Tibial artery (tissue), 4 donors: ENCODE data around the gene NSMF.

Experiments
- DNase-seq, 2 donors: peaks; one replicate each; pipeline ENCODE4 v3.0.0-alpha.2; 2019
- H3K27ac ChIP-seq, 2 donors: fragments of 200-600 bp; sonication (generic) in 1 of 2; 1 replicate in 1 of 2; 2 replicates in 1 of 2; pipeline ENCODE4 v1.5.1; 2018 to 2019; ENCODE audit warnings: mild to moderate bottlenecking in 1 of 2
- H3K27me3 ChIP-seq, 2 donors: fragments of 200-600 bp; sonication (generic) in 1 of 2; one replicate each; pipeline versions ENCODE4 v1.5.1 to v1.6.0; 2016 to 2019
- H3K36me3 ChIP-seq, 3 donors: fragments of 200-600 bp; sonication (generic) in 2 of 3; one replicate each; pipeline ENCODE4 v1.5.1; 2016 to 2019; ENCODE audit warnings: mild to moderate bottlenecking in 2 of 3
- H3K4me1 ChIP-seq, 4 donors: fragments of 200-600 bp; sonication (generic) in 2 of 4; 1 replicate in 3 of 4; 2 replicates in 1 of 4; pipeline ENCODE4 v1.5.1; 2016 to 2019
- H3K4me3 ChIP-seq, 2 donors: fragments of 200-600 bp; sonication (generic) in 1 of 2; 1 replicate in 1 of 2; 2 replicates in 1 of 2; pipeline ENCODE4 v1.5.1; 2018 to 2019; ENCODE audit warnings: mild to moderate bottlenecking in 2 of 2
- H3K9me3 ChIP-seq, 3 donors: fragments of 200-600 bp; sonication (generic) in 1 of 3; one replicate each; pipeline ENCODE4 v1.5.1; 2016 to 2019
- intact Hi-C: fragments of 100-400 bp; cut with DNase I; formaldehyde crosslinking; loops from one replicate; pipeline ENCODE4 v1.15.0; 2023; ENCODE audit warnings: low total_unique reads
- TF ChIP-seq, protein P1 (sequence below), 2 experiments: fragments of 200-600 bp in 1 of 2; fragments of 450-650 bp in 1 of 2; IDR thresholded peaks; one replicate each; pipeline ENCODE4 v1.5.1; 2017 to 2019; ENCODE audit warnings: antibody characterized with exemption in 2 of 2, mild to moderate bottlenecking in 1 of 2, moderate library complexity in 1 of 2

NSMF gene

DNA sequence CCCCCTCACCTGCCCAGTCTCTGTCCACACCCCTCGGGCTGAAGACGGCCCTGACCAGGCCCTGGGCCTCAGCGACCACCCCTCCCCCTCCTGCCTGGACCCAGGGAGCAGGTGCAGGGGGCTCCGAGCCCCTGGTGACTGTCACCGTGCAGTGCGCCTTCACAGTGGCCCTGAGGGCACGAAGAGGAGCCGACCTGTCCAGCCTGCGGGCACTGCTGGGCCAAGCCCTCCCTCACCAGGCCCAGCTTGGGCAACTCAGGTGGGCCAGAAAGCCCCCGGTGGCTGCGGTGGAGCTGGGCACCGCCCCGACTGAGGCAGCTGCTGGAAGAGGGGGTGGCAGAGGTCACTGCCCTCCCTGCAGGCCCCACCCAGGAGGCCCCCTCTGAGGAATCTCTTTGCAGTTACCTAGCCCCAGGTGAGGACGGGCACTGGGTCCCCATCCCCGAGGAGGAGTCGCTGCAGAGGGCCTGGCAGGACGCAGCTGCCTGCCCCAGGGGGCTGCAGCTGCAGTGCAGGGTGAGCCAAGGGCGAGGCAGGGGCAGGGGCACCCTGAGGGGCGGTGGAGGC lies 25.7 kb downstream of the NSMF start:
- TF ChIP-seq, protein P1, sequence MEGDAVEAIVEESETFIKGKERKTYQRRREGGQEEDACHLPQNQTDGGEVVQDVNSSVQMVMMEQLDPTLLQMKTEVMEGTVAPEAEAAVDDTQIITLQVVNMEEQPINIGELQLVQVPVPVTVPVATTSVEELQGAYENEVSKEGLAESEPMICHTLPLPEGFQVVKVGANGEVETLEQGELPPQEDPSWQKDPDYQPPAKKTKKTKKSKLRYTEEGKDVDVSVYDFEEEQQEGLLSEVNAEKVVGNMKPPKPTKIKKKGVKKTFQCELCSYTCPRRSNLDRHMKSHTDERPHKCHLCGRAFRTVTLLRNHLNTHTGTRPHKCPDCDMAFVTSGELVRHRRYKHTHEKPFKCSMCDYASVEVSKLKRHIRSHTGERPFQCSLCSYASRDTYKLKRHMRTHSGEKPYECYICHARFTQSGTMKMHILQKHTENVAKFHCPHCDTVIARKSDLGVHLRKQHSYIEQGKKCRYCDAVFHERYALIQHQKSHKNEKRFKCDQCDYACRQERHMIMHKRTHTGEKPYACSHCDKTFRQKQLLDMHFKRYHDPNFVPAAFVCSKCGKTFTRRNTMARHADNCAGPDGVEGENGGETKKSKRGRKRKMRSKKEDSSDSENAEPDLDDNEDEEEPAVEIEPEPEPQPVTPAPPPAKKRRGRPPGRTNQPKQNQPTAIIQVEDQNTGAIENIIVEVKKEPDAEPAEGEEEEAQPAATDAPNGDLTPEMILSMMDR (IDR thresholded peaks at IDR 0.05): no peak
- DNase-seq: no peak
- intact Hi-C loops: no loop called here

DNA sequence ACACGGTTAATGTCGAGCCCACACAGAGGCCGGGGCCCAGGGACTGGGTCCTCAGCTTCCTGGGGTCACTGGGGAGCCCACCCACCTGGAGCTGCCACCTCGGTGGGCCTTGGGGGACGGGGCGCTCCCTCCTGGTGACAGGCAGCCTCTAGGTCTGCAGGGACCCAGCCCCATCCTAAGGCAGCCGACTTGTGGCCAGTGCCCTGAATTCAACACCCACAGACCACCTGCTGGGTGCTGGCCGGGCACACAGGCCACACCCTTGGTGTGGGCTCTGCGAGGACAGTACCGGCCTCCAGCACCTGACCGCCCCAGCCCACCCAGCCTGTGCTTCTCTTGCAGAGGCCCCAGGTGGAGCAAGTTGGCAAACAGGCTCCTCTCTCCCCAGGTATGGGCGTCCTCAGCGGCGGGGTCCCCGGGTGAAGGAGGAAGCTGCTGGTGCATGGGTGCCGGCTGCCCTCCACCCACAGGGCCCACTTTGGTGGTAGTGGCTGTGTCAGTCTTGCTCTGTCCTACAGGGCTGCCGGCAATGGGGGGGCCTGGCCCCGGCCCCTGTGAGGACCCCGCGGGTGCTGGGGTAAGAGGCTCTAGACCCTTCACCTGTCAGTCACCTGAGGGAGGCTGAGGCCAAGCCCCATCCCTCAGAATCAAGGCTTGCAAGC lies 26.3 kb downstream of the NSMF start:
- H3K4me1 ChIP-seq: peaks cover 0 to 20% (median 7%) of the 10 kb centered on the region in 4 donors
- no peaks in the 10 kb centered on the region for H3K9me3 ChIP-seq
- intact Hi-C loops: no loop called here
- no peak overlapping the region for H3K4me3 ChIP-seq
- no peaks in the 10 kb centered on the region for H3K36me3 ChIP-seq
- DNase-seq: no peak
- TF ChIP-seq, protein P1 (IDR thresholded peaks at IDR 0.05): no peak
- no peak overlapping the region for H3K27ac ChIP-seq
- H3K27me3 ChIP-seq: peaks cover 0 to 52% of the 10 kb centered on the region in 2 donors

More for the DNA sequence above, 25.7 kb downstream of the NSMF start:
- Histone ChIP-seq H3K27me3 (peaks cover 0 to 58% of the 10 kb centered on the region in 2 donors), H3K27ac (no peak overlapping the region), H3K4me1 (peaks cover 0 to 23% (median 7%) of the 10 kb centered on the region in 4 donors), H3K36me3 (no peaks in the 10 kb centered on the region), H3K9me3 (no peaks in the 10 kb centered on the region), H3K4me3 (no peak overlapping the region)

DNA sequence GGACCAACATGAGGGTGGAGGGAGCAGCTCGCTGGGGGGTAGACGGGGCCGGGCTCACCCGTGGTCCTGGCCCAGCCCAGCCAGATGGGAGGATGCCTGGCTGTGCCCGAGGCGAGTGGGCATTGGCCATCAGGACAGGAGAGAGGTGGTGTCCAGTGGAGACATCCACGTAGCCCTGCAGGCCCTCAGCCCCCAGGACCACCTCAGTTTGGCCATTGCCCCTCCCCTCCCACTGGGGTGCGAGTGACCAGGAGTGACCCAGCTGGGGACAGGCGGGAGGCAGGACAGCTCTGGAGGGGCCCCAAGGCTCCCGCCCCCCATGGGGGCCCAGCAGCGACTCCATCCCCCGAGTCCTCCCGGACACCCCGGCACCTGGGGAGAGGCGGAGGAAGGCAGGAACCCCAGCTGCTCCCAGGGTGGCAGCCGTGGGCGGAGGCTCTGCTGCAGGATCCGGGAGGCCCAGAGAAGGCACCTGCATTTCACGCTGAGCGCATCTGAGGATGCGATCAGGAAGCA lies 27.7 kb downstream of the NSMF start:
- no peaks in the 10 kb centered on the region for H3K36me3 ChIP-seq
- intact Hi-C loops: no loop called here

DNA sequence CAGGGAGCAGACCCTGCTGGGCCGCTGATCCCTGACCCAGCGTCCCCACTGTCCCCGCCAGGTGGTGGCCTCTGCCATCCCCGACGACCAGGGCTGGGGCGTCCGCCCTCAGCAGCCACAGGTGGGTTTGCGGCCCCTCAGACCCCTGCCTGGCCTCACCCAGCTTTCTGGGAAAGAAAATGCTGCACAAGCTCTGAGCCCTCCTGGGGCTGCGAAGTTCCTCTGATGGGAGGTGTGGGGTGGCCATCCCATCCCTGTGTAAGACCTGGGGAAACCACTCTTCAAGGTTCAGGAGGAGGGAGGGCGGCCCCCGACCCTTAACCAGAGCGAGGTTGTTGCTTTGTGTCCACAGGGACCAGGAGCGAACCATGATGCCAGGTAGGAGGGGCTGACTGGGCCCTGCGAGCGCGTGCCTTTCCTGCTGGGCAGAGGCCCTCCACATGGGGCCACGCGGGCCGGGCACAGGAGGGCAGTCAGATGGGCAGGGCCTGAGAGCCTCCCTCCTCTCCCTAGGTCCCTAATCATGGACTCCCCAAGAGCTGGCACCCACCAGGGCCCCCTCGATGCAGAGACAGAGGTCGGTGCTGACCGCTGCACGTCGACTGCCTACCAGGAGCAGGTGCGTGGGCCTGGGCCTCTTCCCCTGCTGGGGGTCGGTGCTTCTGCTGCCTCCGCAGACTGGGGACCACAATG lies 28.3 kb downstream of the NSMF start:
- no peaks in the 10 kb centered on the region for H3K36me3 ChIP-seq
- H3K9me3 ChIP-seq: no peaks in the 10 kb centered on the region
- no peak overlapping the region for H3K27ac ChIP-seq
- H3K4me1 ChIP-seq: peaks cover 0 to 12% (median 2%) of the 10 kb centered on the region in 4 donors
- no peak overlapping the region for H3K4me3 ChIP-seq
- intact Hi-C loops: no loop called here
- TF ChIP-seq, protein P1 (IDR thresholded peaks at IDR 0.05): no peak
- no peak for DNase-seq
- H3K27me3 ChIP-seq: peaks cover 0 to 38% of the 10 kb centered on the region in 2 donors

More for the DNA sequence above, 27.7 kb downstream of the NSMF start:
- peaks cover 0 to 18% (median 7%) of the 10 kb centered on the region in 4 donors for H3K4me1 ChIP-seq
- peaks cover 0 to 38% of the 10 kb centered on the region in 2 donors for H3K27me3 ChIP-seq
- TF ChIP-seq, protein P1 (IDR thresholded peaks at IDR 0.05): no peak
- H3K4me3 ChIP-seq: no peak overlapping the region
- H3K9me3 ChIP-seq: no peaks in the 10 kb centered on the region
- no peak overlapping the region for H3K27ac ChIP-seq
- no peak for DNase-seq

DNA sequence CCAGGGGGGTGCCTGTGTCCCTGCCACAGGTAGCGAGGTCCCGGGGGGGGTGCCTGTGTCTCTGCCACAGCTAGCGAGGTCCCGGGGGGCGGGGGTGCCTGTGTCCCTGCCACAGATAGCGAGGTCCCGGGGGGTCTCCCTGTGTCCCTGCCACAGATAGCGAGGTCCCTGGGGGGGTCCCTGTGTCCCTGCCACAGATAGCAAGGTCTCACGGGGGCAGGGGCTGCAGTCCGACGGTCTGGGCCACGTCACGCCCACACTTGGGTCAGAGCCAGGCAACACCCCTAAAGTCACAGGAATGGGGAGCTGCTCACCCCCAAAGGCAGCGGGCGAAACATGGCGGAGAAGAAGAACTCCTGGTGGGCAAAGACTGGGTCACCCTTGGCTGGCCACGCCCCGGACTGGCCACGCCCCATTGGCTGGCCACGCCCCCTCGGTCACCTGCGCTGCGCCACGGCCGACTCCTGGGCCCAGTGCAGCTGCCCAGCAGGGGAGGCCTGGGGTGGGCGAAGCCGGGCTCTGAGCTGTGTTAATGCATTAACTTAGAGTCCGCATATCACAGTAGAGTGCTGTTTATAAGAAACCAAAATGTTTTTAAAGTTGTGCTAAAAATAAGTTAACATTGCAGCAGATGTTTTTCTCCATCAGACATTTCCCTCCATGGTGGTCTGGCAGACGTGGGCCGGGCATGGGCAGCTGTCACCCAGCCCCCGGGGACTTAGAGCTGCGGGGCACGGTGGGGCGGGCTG lies 29.0 kb downstream of the NSMF start:
- Histone ChIP-seq H3K4me3 (no peak overlapping the region), H3K27me3 (peaks cover 0 to 34% of the 10 kb centered on the region in 2 donors), H3K4me1 (peaks cover 0 to 6% (median 0%) of the 10 kb centered on the region in 4 donors), H3K36me3 (no peaks in the 10 kb centered on the region), H3K27ac (no peak overlapping the region), H3K9me3 (no peaks in the 10 kb centered on the region)
- intact Hi-C loops: no loop called here
- DNase-seq: no peak
- TF ChIP-seq, protein P1 (IDR thresholded peaks at IDR 0.05): no peak
